ENCODE results near the gene CDNF.

The CDNF gene

DNA sequence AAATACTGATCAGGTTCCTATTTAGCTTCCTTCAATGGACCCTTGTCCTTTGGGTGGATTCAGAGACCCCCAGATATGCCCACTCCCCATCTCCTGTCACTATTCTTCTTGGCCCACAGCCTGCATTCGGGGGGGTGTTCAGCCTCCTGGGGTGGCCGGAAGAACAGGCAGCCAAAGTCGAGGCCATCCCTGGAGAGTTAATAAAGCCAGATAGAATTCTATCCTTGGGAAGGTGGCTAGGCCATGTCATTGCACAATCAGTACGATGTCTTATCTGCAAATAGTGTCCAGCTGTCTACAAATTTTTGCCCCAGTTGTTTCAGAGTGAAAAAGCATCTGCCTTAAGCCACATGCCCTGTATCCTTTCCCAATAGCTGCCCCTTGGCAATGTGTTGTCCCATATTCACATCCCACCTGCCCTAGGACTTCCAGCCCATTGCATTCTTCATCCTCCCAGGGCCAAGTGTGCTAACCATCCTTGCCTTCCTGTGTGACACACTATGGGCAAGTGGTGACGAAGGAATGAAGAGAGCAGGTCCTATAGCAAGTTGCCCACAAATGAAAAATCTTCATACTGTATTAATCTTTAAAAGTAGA, 53.3 kb downstream of the CDNF start:
- Histone ChIP-seq H3K4me3 (ENCODE audit: low read depth, low read length) (no peak overlapping the region), H3K36me3 (ENCODE audit: control insufficient read depth, insufficient read depth, low read length) (no peaks in the 10 kb centered on the region), H3K27ac (ENCODE audit: low read depth, low read length) (no peak overlapping the region), H3K9ac (ENCODE audit: low read length) (no peak overlapping the region), H3K27me3 (ENCODE audit: control insufficient read depth, insufficient read depth, low read length) (no peaks in the 10 kb centered on the region), H3K4me1 (ENCODE audit: control insufficient read depth, insufficient read depth, low read length) (no peaks in the 10 kb centered on the region; the same call in 1 of the 2 replicates), H3K9me3 (ENCODE audit: control insufficient read depth, insufficient read depth, low read depth, low read length) (peaks cover 11% of the 10 kb centered on the region)

DNA sequence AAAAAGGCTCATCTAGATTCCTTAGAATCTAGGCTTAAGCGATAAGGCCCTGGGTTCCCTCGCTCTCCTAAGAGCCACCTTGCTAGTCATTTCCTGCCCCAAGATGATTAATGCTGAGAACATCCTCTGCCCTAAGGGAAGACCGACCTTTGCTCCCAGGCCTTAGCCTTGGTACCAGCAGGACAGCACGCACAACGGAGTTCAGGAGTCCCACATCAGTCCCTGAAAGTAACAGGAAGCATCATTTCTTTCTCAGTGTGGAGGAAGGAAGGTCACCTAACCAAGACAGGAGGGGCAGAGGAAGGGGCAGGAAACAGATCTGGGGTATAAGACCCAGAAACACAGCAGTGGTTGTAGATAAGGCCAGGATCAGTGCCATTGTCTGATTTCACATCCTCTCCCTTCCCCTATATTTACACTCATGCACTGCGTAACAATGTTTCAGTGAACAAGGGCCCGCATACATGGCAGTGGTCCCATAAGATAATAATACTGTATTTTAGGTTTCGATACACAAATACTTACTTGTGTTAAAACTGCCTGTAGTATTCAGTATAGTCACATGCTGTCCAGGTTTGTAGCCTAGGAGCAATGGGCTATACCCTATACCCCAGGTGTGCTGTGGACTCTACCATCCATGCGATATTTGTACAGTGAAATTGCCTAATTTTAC, 55.0 kb downstream of the CDNF start:
- Histone ChIP-seq H3K4me3 (ENCODE audit: low read depth, low read length) (no peak overlapping the region), H3K4me1 (ENCODE audit: control insufficient read depth, insufficient read depth, low read length) (no peaks in the 10 kb centered on the region; the same call in 1 of the 2 replicates), H3K27me3 (ENCODE audit: control insufficient read depth, insufficient read depth, low read length) (no peaks in the 10 kb centered on the region), H3K9me3 (ENCODE audit: control insufficient read depth, insufficient read depth, low read depth, low read length) (peaks cover 11% of the 10 kb centered on the region), H3K27ac (ENCODE audit: low read depth, low read length) (no peak overlapping the region), H3K9ac (ENCODE audit: low read length) (no peak overlapping the region), H3K36me3 (ENCODE audit: control insufficient read depth, insufficient read depth, low read length) (no peaks in the 10 kb centered on the region)

DNA sequence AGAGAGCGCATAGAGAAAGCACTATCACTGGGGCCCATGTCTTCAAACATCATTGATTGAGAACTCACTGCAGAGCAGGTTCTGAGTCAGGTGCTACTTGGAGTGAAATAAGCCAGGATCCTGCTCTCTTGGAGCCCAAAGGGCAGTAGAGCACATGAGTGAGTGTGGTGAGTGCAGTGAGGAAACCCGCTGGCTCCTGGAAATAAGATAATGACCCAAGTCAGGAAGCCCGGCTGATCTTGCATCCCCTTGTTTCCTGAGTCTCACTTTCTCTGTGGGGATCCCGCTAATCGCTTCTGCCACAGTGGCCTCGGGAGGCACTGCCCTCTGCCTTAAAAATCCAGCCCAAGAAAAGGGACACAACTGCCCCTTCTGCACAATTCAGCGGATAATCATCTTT, 56.1 kb downstream of the CDNF start:
- H3K4me3 ChIP-seq (ENCODE audit: low read depth, low read length), result no peak overlapping the region
- H3K27me3 ChIP-seq (ENCODE audit: control insufficient read depth, insufficient read depth, low read length), result no peaks in the 10 kb centered on the region
- no peaks in the 10 kb centered on the region for H3K36me3 ChIP-seq (ENCODE audit: control insufficient read depth, insufficient read depth, low read length)
- peaks cover 11% of the 10 kb centered on the region for H3K9me3 ChIP-seq (ENCODE audit: control insufficient read depth, insufficient read depth, low read depth, low read length)
- H3K4me1 ChIP-seq (ENCODE audit: control insufficient read depth, insufficient read depth, low read length), result no peaks in the 10 kb centered on the region; the same call in 1 of the 2 replicates
- H3K9ac ChIP-seq (ENCODE audit: low read length), result no peak overlapping the region
- H3K27ac ChIP-seq (ENCODE audit: low read depth, low read length), result no peak overlapping the region

DNA sequence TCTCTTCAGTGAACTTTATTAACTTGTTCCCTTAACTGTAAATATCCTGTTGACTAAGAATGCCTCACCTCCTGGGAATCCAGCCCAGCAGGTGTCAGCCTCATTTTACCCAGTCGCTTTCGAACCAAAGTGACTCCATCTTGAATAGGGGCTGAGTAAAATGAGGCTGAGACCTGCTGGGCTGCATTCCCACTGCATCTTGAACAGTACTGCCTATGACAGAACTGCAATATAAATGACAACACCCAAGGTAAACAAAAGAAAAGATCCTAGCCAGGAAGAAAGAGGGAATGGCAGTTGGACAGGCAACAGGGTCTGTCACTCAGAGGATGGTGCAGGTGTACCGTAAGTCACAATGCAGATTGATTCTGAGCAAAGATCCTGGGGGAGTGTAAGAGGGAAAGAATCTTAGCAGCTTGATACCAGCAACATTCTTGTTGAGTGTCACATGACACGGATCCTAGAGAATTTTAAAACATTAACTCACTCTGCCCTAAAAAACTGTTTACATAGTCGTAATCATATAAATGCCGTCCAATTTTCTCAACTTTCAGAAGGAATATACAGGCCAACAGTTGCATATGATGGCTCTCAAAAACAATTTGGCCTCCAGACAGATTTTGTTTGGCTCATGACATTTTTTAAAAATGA, 58.7 kb downstream of the CDNF start:
- Histone ChIP-seq H3K9ac (ENCODE audit: low read length) (no peak overlapping the region), H3K4me1 (ENCODE audit: control insufficient read depth, insufficient read depth, low read length) (no peaks in the 10 kb centered on the region; the same call in 1 of the 2 replicates), H3K9me3 (ENCODE audit: control insufficient read depth, insufficient read depth, low read depth, low read length) (no peaks in the 10 kb centered on the region), H3K27me3 (ENCODE audit: control insufficient read depth, insufficient read depth, low read length) (no peaks in the 10 kb centered on the region), H3K36me3 (ENCODE audit: control insufficient read depth, insufficient read depth, low read length) (no peaks in the 10 kb centered on the region), H3K27ac (ENCODE audit: low read depth, low read length) (no peak overlapping the region), H3K4me3 (ENCODE audit: low read depth, low read length) (no peak overlapping the region)

DNA sequence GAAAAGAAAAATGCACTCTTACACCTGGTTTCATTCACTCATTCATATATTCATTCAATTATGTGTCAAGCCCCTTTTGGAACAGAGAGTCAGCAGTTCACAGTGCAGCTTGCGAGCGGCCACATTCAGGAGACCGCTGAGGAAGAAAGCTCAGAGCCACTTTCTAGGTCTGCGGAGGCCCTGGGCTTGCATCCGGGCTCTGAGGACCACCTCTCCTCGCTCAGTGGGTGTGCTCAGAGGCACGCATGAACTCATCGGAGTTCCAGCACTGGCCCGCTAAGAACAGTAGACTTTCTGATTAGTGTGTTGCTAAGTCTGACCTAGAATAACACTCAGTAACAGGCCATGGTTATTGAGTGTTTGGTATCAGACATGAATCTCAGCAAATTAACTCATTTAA, 61.3 kb downstream of the CDNF start:
- Histone ChIP-seq H3K9ac (ENCODE audit: low read length) (no peak overlapping the region), H3K4me1 (ENCODE audit: control insufficient read depth, insufficient read depth, low read length) (no peaks in the 10 kb centered on the region), H3K27me3 (ENCODE audit: control insufficient read depth, insufficient read depth, low read length) (no peaks in the 10 kb centered on the region), H3K9me3 (ENCODE audit: control insufficient read depth, insufficient read depth, low read depth, low read length) (no peaks in the 10 kb centered on the region), H3K27ac (ENCODE audit: low read depth, low read length) (no peak overlapping the region), H3K36me3 (ENCODE audit: control insufficient read depth, insufficient read depth, low read length) (no peaks in the 10 kb centered on the region), H3K4me3 (ENCODE audit: low read depth, low read length) (no peak overlapping the region)

DNA sequence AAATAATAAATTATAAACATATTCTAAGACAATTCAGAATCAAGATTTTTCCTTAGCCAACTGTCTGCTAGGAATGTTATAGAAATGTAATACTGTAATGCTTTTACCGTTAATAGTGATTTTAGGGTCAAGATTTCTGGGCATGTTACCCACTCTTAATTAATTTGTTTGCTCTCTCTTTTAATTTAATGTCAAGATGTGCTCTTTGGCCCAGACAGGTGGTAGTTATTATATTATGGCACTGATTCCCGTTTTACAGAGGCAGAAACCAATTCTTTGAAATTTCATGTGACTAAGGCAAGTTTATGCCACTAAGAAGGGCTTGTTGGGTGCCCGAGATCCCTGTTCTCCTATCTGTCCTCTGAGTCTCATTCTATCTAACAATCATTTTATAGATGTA, 62.2 kb downstream of the CDNF start:
- H3K36me3 ChIP-seq (ENCODE audit: control insufficient read depth, insufficient read depth, low read length), result no peaks in the 10 kb centered on the region
- no peaks in the 10 kb centered on the region for H3K9me3 ChIP-seq (ENCODE audit: control insufficient read depth, insufficient read depth, low read depth, low read length)
- H3K27ac ChIP-seq (ENCODE audit: low read depth, low read length), result no peak overlapping the region

DNA sequence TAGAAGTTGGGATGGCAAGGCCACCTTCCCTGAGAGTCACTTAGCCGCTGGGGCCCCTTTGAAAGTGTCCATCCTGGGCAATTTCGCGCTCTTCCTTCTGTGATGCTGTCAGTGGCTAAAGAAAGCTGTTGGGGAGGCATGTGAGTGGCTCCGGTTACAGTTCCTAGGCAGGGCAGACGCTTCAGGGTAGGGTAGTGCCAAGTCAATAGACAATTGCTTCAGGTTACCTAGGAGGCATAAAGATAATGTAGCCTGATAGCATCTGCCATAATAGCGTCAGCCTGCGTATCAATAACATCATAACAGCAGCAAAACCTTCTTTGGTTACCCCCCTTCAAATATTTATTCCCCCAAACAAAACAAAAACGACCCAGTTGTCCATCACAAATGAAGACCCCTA, 63.0 kb downstream of the CDNF start, which contains the start of gene FAM107B:
TSS of gene FAM107B (minus strand) at position 101 of the 400 bp plus-strand sequence. CDS start 234 bp downstream, outside the sequence.
- Histone ChIP-seq H3K27me3 (ENCODE audit: control insufficient read depth, insufficient read depth, low read length) (no peaks in the 10 kb centered on the region), H3K9me3 (ENCODE audit: control insufficient read depth, insufficient read depth, low read depth, low read length) (no peaks in the 10 kb centered on the region), H3K9ac (ENCODE audit: low read length) (no peak within 1 kb of the TSS), H3K4me1 (ENCODE audit: control insufficient read depth, insufficient read depth, low read length) (no peaks in the 10 kb centered on the region), H3K36me3 (ENCODE audit: control insufficient read depth, insufficient read depth, low read length) (no peaks in the 10 kb centered on the region), H3K4me3 (ENCODE audit: low read depth, low read length) (no peak within 1 kb of the TSS), H3K27ac (ENCODE audit: low read depth, low read length) (no peak within 1 kb of the TSS)

More for the DNA sequence above, 62.2 kb downstream of the CDNF start:
- H3K4me3 ChIP-seq (ENCODE audit: low read depth, low read length), result no peak overlapping the region
- H3K4me1 ChIP-seq (ENCODE audit: control insufficient read depth, insufficient read depth, low read length), result no peaks in the 10 kb centered on the region
- H3K27me3 ChIP-seq (ENCODE audit: control insufficient read depth, insufficient read depth, low read length), result no peaks in the 10 kb centered on the region
- H3K9ac ChIP-seq (ENCODE audit: low read length), result no peak overlapping the region

DNA sequence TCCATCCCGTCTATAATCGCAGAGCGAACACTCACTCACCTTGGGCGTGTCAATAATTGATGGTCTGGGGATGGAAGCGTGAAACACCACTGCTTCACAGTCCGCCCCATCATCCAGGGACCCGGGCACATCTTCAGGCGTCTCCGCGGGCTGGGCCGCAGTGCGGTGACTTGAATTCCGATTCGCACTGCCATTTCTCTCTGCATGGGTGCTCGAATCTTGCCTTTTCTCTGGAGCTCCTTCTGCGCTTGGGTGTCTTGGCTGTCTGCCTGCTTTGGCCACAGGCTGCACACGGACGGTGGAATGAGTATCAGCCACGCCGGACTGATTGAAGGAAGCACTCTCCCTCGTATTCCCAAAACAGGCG, 63.6 kb downstream of the CDNF start:
- H3K27ac ChIP-seq (ENCODE audit: low read depth, low read length), result no peak overlapping the region
- H3K4me3 ChIP-seq (ENCODE audit: low read depth, low read length), result no peak overlapping the region
- H3K9me3 ChIP-seq (ENCODE audit: control insufficient read depth, insufficient read depth, low read depth, low read length), result no peaks in the 10 kb centered on the region
- no peaks in the 10 kb centered on the region for H3K27me3 ChIP-seq (ENCODE audit: control insufficient read depth, insufficient read depth, low read length)
- no peaks in the 10 kb centered on the region for H3K36me3 ChIP-seq (ENCODE audit: control insufficient read depth, insufficient read depth, low read length)
- no peak overlapping the region for H3K9ac ChIP-seq (ENCODE audit: low read length)
- H3K4me1 ChIP-seq (ENCODE audit: control insufficient read depth, insufficient read depth, low read length), result no peaks in the 10 kb centered on the region

DNA sequence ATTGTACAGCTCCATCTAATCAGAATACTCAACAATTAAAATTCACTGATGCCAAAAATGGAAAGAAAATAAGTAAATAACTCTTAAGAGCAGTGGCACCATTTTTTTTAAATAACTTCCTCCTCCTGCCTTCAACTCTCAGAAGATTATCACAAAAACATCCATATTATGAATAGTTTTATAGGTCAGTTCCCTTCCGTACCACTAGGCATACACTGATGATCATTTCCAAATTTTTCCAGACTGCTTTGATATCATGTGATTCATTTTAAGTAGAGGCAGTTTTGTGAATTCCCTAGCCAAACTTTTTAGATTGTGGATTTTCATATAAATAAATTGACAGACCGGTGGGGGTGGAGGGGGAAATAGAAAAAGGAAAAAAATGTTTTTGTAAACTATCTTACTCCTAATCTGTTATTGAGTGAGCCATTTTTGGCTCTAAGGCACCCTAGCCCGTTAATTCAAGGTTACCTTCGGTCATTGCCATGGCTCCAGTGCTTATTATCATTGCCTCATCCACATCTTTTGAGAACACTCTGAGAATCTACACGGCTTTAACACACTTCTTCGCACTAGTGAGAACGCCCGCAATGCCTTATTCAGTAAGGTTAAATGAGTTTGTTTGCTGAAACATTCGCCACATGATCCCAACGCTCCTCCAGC, 64.2 kb downstream of the CDNF start:
- Histone ChIP-seq H3K4me1 (ENCODE audit: control insufficient read depth, insufficient read depth, low read length) (no peaks in the 10 kb centered on the region), H3K9ac (ENCODE audit: low read length) (no peak overlapping the region), H3K36me3 (ENCODE audit: control insufficient read depth, insufficient read depth, low read length) (no peaks in the 10 kb centered on the region), H3K4me3 (ENCODE audit: low read depth, low read length) (no peak overlapping the region), H3K27ac (ENCODE audit: low read depth, low read length) (no peak overlapping the region), H3K9me3 (ENCODE audit: control insufficient read depth, insufficient read depth, low read depth, low read length) (no peaks in the 10 kb centered on the region), H3K27me3 (ENCODE audit: control insufficient read depth, insufficient read depth, low read length) (no peaks in the 10 kb centered on the region)

DNA sequence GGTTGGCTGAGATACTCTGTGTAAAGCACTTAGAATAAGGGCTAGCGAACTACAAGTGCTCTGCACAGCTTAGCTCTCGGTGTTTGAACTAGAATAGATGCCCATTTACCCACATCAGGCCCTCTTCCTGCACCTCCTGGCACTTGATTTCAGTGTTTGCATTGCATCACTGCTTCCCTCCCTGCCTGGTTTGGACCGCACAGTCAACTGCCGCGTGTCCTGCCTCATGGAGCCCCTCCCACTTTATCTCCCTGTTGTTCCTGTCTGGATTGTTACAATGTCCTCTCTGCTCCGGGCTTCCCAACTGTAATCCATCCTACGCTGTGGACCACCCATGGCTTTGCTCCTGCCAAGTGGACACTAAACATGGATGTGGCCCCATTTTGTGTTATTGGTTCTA, 65.4 kb downstream of the CDNF start:
- H3K4me3 ChIP-seq (ENCODE audit: low read depth, low read length), result no peak overlapping the region
- no peaks in the 10 kb centered on the region for H3K27me3 ChIP-seq (ENCODE audit: control insufficient read depth, insufficient read depth, low read length)
- no peak overlapping the region for H3K9ac ChIP-seq (ENCODE audit: low read length)
- no peaks in the 10 kb centered on the region for H3K36me3 ChIP-seq (ENCODE audit: control insufficient read depth, insufficient read depth, low read length)
- H3K4me1 ChIP-seq (ENCODE audit: control insufficient read depth, insufficient read depth, low read length), result no peaks in the 10 kb centered on the region
- no peak overlapping the region for H3K27ac ChIP-seq (ENCODE audit: low read depth, low read length)
- H3K9me3 ChIP-seq (ENCODE audit: control insufficient read depth, insufficient read depth, low read depth, low read length), result no peaks in the 10 kb centered on the region

DNA sequence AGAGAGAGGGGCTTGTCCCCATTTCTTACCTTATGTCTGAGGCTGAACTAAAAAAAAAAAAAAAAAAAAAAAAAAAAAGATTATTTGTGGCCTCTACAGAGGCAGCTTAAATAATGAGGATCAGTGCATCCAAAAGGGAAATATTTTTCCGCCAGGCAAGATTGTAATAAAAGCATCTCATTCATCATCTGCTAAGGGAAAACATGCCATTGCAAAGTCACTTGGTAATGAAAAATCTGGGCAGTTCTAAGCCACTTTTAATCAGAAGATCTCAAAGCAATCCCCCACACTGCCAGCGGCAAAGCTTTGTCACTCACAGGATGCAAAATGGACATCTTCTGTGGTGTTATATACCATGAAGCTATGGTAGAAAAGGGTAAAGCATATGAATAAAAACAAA, 66.9 kb downstream of the CDNF start:
- Histone ChIP-seq H3K9me3 (ENCODE audit: control insufficient read depth, insufficient read depth, low read depth, low read length) (no peaks in the 10 kb centered on the region), H3K4me3 (ENCODE audit: low read depth, low read length) (no peak overlapping the region), H3K27ac (ENCODE audit: low read depth, low read length) (no peak overlapping the region), H3K36me3 (ENCODE audit: control insufficient read depth, insufficient read depth, low read length) (no peaks in the 10 kb centered on the region), H3K4me1 (ENCODE audit: control insufficient read depth, insufficient read depth, low read length) (no peaks in the 10 kb centered on the region), H3K9ac (ENCODE audit: low read length) (no peak overlapping the region), H3K27me3 (ENCODE audit: control insufficient read depth, insufficient read depth, low read length) (no peaks in the 10 kb centered on the region)

Measured in HUES6 (cell line).